Measurements from ENCODE around the gene C3orf18.

GRCh38 chr3:50612234-50612882 is 44.8 kb upstream of the C3orf18 start:
- TF ChIP-seq CTCF (IDR thresholded peaks at IDR 0.05), result no peak
- TF ChIP-seq POLR2A (IDR thresholded peaks at IDR 0.05), result no peak

All from Peyer's patch (tissue), 4 donors.